GM23338 (cell line): ENCODE data around the gene CHMP4B. TPM values are rescaled to one million over a fixed set of nuclear protein-coding genes. Genes with fewer than 3 reads are reported as not detected.

ENCODE experiments used
- ATAC-seq: fragments of 200-7000 bp; cut with Tn5 transposase; 3 replicates; pipeline ENCODE4 v1.9.1; 2020
- DNase-seq: peaks from one replicate; pipeline ENCODE4 v3.0.0-alpha.2; 2015; ENCODE audit warnings: low spot score
- H2AFZ ChIP-seq: fragments of 200-600 bp; sonication (generic); 2 replicates; pipeline ENCODE4 v1.8.0; 2016; ENCODE audit warnings: antibody characterized with exemption, mild to moderate bottlenecking, moderate library complexity
- H3F3A ChIP-seq: fragments of 200-600 bp; sonication (generic); replicated peaks from 2 replicates; pipeline ENCODE4 v1.8.0; 2017; ENCODE audit warnings: antibody characterized with exemption, mixed run types, low read depth
- H3K27ac ChIP-seq: fragments of 200-600 bp; sonication (generic); 2 replicates; pipeline ENCODE4 v1.6.1; 2016; ENCODE audit warnings: low read depth
- H3K27me3 ChIP-seq: fragments of 200-600 bp; sonication (generic); 2 replicates; pipeline ENCODE4 v1.8.0; 2016; ENCODE audit warnings: mild to moderate bottlenecking, mixed run types, moderate library complexity; ENCODE audit not compliant: insufficient read depth
- H3K36me3 ChIP-seq: fragments of 200-600 bp; sonication (generic); 2 replicates; pipeline ENCODE4 v1.8.0; 2016; ENCODE audit warnings: mild to moderate bottlenecking; ENCODE audit not compliant: insufficient read depth
- H3K4me1 ChIP-seq: fragments of 200-600 bp; sonication (generic); 2 replicates; pipeline ENCODE4 v1.8.0; 2016; ENCODE audit warnings: mild to moderate bottlenecking, moderate library complexity; ENCODE audit not compliant: insufficient read depth
- H3K4me2 ChIP-seq: fragments of 200-600 bp; sonication (generic); 2 replicates; pipeline ENCODE4 v1.7.1; 2017; ENCODE audit warnings: mixed run types
- H3K4me3 ChIP-seq: fragments of 200-600 bp; sonication (generic); 2 replicates; pipeline ENCODE4 v1.6.1; 2016; ENCODE audit warnings: mixed run types
- H3K79me2 ChIP-seq: fragments of 200-600 bp; sonication (generic); replicated peaks from 2 replicates; pipeline ENCODE4 v1.8.0; 2017; ENCODE audit warnings: mild to moderate bottlenecking; ENCODE audit not compliant: insufficient read depth
- H3K9me2 ChIP-seq: fragments of 200-600 bp; sonication (generic); 2 replicates; pipeline ENCODE4 v1.8.0; 2017; ENCODE audit not compliant: insufficient read depth
- H4K20me1 ChIP-seq: fragments of 200-600 bp; sonication (generic); replicated peaks from 2 replicates; pipeline ENCODE4 v1.8.0; 2017; ENCODE audit warnings: mild to moderate bottlenecking; ENCODE audit not compliant: insufficient read depth
- H3K27ac Mint-ChIP-seq: 2 replicates; pipeline ENCODE4 v1.8.0; 2020; ENCODE audit warnings: inconsistent platforms, mild to moderate bottlenecking, moderate library complexity, mixed read lengths
- H3K27me3 Mint-ChIP-seq: 3 replicates; pipeline ENCODE4 v1.8.0; 2022; ENCODE audit warnings: low read depth, mild to moderate bottlenecking, moderate library complexity, mixed read lengths, inconsistent platforms; ENCODE audit not compliant: insufficient read depth, poor library complexity
- H3K36me3 Mint-ChIP-seq: 3 replicates; pipeline ENCODE4 v1.8.0; 2021; ENCODE audit warnings: low read depth, mild to moderate bottlenecking, inconsistent platforms, moderate library complexity, mixed read lengths
- H3K4me1 Mint-ChIP-seq: 3 replicates; pipeline ENCODE4 v1.8.0; 2020; ENCODE audit warnings: mild to moderate bottlenecking, inconsistent platforms, mixed read lengths
- H3K4me3 Mint-ChIP-seq: 3 replicates; pipeline ENCODE4 v1.8.0; 2021; ENCODE audit warnings: moderate library complexity, mild to moderate bottlenecking, inconsistent platforms, mixed read lengths
- H3K9me3 Mint-ChIP-seq: 3 replicates; pipeline ENCODE4 v1.8.0; 2020; ENCODE audit warnings: moderate library complexity, mild to moderate bottlenecking, inconsistent platforms, mixed read lengths
- CREB1 ChIP-seq: fragments of 250-450 bp; sonication (Bioruptor Pico); IDR thresholded peaks from 2 replicates; pipeline ENCODE4 v1.5.0; 2020; ENCODE audit warnings: low read depth, mild to moderate bottlenecking, moderate library complexity
- CTCF ChIP-seq, 2 experiments: fragments of 200-600 bp in 1 of 2; sonication (generic) in 1 of 2; conservative IDR thresholded peaks; 2 replicates each; pipeline versions ENCODE4 v1.5.1 to v1.6.1; 2016 to 2017; ENCODE audit warnings: antibody characterized with exemption in 2 of 2, low read depth in 2 of 2, mild to moderate bottlenecking in 2 of 2, moderate library complexity in 1 of 2
- ETS1 ChIP-seq: IDR thresholded peaks from 2 replicates; pipeline ENCODE4 v1.6.1; 2016; ENCODE audit warnings: antibody characterized with exemption
- EZH2 ChIP-seq: fragments of 200-600 bp; sonication (generic); IDR thresholded peaks from one replicate; pipeline ENCODE4 v1.8.0; 2017; ENCODE audit warnings: antibody characterized with exemption, mild to moderate bottlenecking, low read depth; ENCODE audit not compliant: unreplicated experiment
- EZH2phosphoT487 ChIP-seq: fragments of 200-600 bp; sonication (generic); IDR thresholded peaks from one replicate; pipeline ENCODE4 v1.8.1; 2018; ENCODE audit warnings: antibody characterized with exemption; ENCODE audit not compliant: unreplicated experiment
- JUNB ChIP-seq: IDR thresholded peaks from one replicate; pipeline ENCODE4 v1.6.1; 2016; ENCODE audit warnings: antibody characterized with exemption; ENCODE audit not compliant: unreplicated experiment
- NANOG ChIP-seq: IDR thresholded peaks from 2 replicates; pipeline ENCODE4 v1.6.1; 2016; ENCODE audit warnings: antibody characterized with exemption, borderline replicate concordance
- POLR2AphosphoS5 ChIP-seq: IDR thresholded peaks from 2 replicates; pipeline ENCODE4 v1.6.1; 2016; ENCODE audit warnings: antibody characterized with exemption, low read depth
- REST ChIP-seq: IDR thresholded peaks from one replicate; pipeline ENCODE4 v1.6.1; 2018; ENCODE audit warnings: antibody characterized with exemption; ENCODE audit not compliant: unreplicated experiment
- STAT1 ChIP-seq: IDR thresholded peaks from one replicate; pipeline ENCODE4 v1.6.1; 2016; ENCODE audit warnings: antibody characterized with exemption; ENCODE audit not compliant: unreplicated experiment
- ZNF114 ChIP-seq: fragments of 250-450 bp; sonication (Bioruptor Pico); IDR thresholded peaks from 2 replicates; pipeline ENCODE4 v1.5.0; 2020; ENCODE audit warnings: mild to moderate bottlenecking, moderate library complexity
- ZNF331 ChIP-seq: fragments of 250-450 bp; sonication (Bioruptor Pico); IDR thresholded peaks from 2 replicates; pipeline ENCODE4 v1.5.0; 2020; ENCODE audit warnings: low read depth, mild to moderate bottlenecking, moderate library complexity
- ZNF462 ChIP-seq: fragments of 250-450 bp; sonication (Bioruptor Pico); IDR thresholded peaks from 2 replicates; pipeline ENCODE4 v1.5.0; 2020; ENCODE audit warnings: mild to moderate bottlenecking, moderate library complexity
- polyA plus RNA-seq: library from polyadenylated mRNA; unstranded; fragments of >200 nt; fragmentation: Nextera tagmentation; extraction: Ambion mirVana; gene quantifications from 2 replicates; pipeline ENCODE4 v1.2.1, GENCODE V29; 2016
- total RNA-seq: library from RNA; depleted of rRNA; stranded (reverse); fragments of >200 nt; shearing (Covaris generic); gene quantifications from 2 replicates; pipeline ENCODE4 v1.2.3, GENCODE V29; 2014

CHMP4B gene
- total and polyA plus RNA-seq, 2 experiments from 2014 or later: 14.5 to 49.3 TPM

GRCh38 chr20:33772439-33772838 lies 38.7 kb upstream of the CHMP4B start:
- no peak overlapping the region for H3K27ac ChIP-seq
- peaks cover 6% of the 10 kb centered on the region for H3K4me1 Mint-ChIP-seq

More at GRCh38 chr20:33772439-33772838, 38.7 kb upstream of the CHMP4B start:
- no peak overlapping the region for H3K4me2 ChIP-seq
- no peaks in the 10 kb centered on the region for H3K27me3 ChIP-seq
- no peak overlapping the region for H3K4me3 ChIP-seq
- DNase-seq: no peak
- H3F3A ChIP-seq: no peaks in the 10 kb centered on the region
- H3K4me1 ChIP-seq: no peaks in the 10 kb centered on the region
- ATAC-seq: no peak
- H2AFZ ChIP-seq: no peak overlapping the region
- H3K9me2 ChIP-seq: no peaks in the 10 kb centered on the region
- Mint-ChIP-seq H3K9me3 (no peaks in the 10 kb centered on the region), H3K4me3 (no peak overlapping the region), H3K27me3 (no peaks in the 10 kb centered on the region), H3K36me3 (no peaks in the 10 kb centered on the region), H3K27ac (no peak overlapping the region)
- no peaks in the 10 kb centered on the region for H3K36me3 ChIP-seq
- TF ChIP-seq EZH2: no peak
- TF ChIP-seq EZH2phosphoT487: no peak
- no peak for TF ChIP-seq CTCF (conservative IDR thresholded peaks at IDR 0.05; ENCODE audit: low read depth in 2 of 2)
- no peak for TF ChIP-seq ZNF114 (CRISPR knock-in tag)
- no peak for TF ChIP-seq JUNB
- TF ChIP-seq STAT1: no peak
- TF ChIP-seq REST: no peak
- TF ChIP-seq POLR2AphosphoS5: no peak
- no peak for TF ChIP-seq NANOG
- TF ChIP-seq CREB1 (CRISPR knock-in tag): no peak
- TF ChIP-seq ZNF331 (CRISPR knock-in tag): no peak
- TF ChIP-seq ZNF462: no peak
- TF ChIP-seq ETS1: no peak
- no peaks in the 10 kb centered on the region for H3K79me2 ChIP-seq
- H4K20me1 ChIP-seq: no peaks in the 10 kb centered on the region
